HG03565 (cell line): ENCODE results near the gene GUCY2D.

Source experiments
- ATAC-seq: cut with Tn5 transposase; IDR thresholded peaks from one replicate; pipeline ENCODE4 v1.9.1; 2021; ENCODE audit warnings: mild to moderate bottlenecking, moderate library complexity; ENCODE audit not compliant: unreplicated experiment

Gene GUCY2D

GRCh38 chr17:8062435-8062806 is 60.0 kb downstream of the GUCY2D start:
- no peak for ATAC-seq

- no peak for ATAC-seq
Measured at GRCh38 chr17:8062807-8063483, 60.5 kb downstream of the GUCY2D start.

- no peak for ATAC-seq
Measured at GRCh38 chr17:8063761-8064534, 61.5 kb downstream of the GUCY2D start.

- no peak for ATAC-seq
Measured at GRCh38 chr17:8064561-8065019, 62.2 kb downstream of the GUCY2D start.

GRCh38 chr17:8066841-8067775 is 64.7 kb downstream of the GUCY2D start:
- ATAC-seq: no peak

GRCh38 chr17:8067806-8068205 is 65.4 kb downstream of the GUCY2D start:
- no peak for ATAC-seq

- no peak for ATAC-seq
Measured at GRCh38 chr17:8068736-8069586, 66.5 kb downstream of the GUCY2D start.

GRCh38 chr17:8069587-8069860 is 67.1 kb downstream of the GUCY2D start:
- ATAC-seq: no peak
